Type B pancreatic cell (in vitro differentiated cells): ENCODE measurements around the gene MESP1. TPM values are rescaled to one million over a fixed set of nuclear protein-coding genes. Genes with fewer than 3 reads are reported as not detected.

Experiments
- DNase-seq: peaks from one replicate; pipeline ENCODE4 v3.0.0; 2021; ENCODE audit warnings: mixed read lengths; ENCODE audit not compliant: unreplicated experiment; ENCODE audit errors: extremely low spot score
- H3K27ac Mint-ChIP-seq: 2 replicates; pipeline ENCODE4 v1.8.0; 2021; ENCODE audit warnings: mild to moderate bottlenecking, mixed read lengths
- H3K27me3 Mint-ChIP-seq: 2 replicates; pipeline ENCODE4 v1.8.0; 2021; ENCODE audit warnings: mixed read lengths
- H3K36me3 Mint-ChIP-seq: 2 replicates; pipeline ENCODE4 v1.8.0; 2021; ENCODE audit warnings: mixed read lengths
- H3K4me1 Mint-ChIP-seq: one replicate; pipeline ENCODE4 v1.8.0; 2021; ENCODE audit warnings: mixed read lengths; ENCODE audit not compliant: unreplicated experiment
- H3K4me3 Mint-ChIP-seq: 2 replicates; pipeline ENCODE4 v1.8.0; 2021; ENCODE audit warnings: mild to moderate bottlenecking, mixed read lengths
- H3K9me3 Mint-ChIP-seq: 2 replicates; pipeline ENCODE4 v1.8.0; 2021; ENCODE audit warnings: mixed read lengths
- CTCF ChIP-seq: fragments of 200-600 bp; sonication (generic); conservative IDR thresholded peaks from 2 replicates; pipeline ENCODE4 v1.5.0; 2021; ENCODE audit warnings: antibody characterized with exemption, mild to moderate bottlenecking
- total RNA-seq: library from RNA; stranded (reverse); gene quantifications from 2 replicates; pipeline ENCODE4 v1.2.1, GENCODE V29; 2021; ENCODE audit warnings: low replicate concordance

Gene MESP1
- total RNA-seq, 1 donor from 2014 or later = 2.1 TPM

GRCh38 chr15:89754361-89755154, 3.5 kb upstream of the MESP1 start:
- H3K36me3 Mint-ChIP-seq = no peaks in the 10 kb centered on the region
- peaks cover 7% of the 10 kb centered on the region for H3K27me3 Mint-ChIP-seq
- TF ChIP-seq CTCF = no peak
- H3K27ac Mint-ChIP-seq = peak overlapping the region; percentile 69
- H3K9me3 Mint-ChIP-seq = no peaks in the 10 kb centered on the region
- DNase-seq = no peak
- no peak overlapping the region for H3K4me3 Mint-ChIP-seq
- H3K4me1 Mint-ChIP-seq = peaks cover 4% of the 10 kb centered on the region

GRCh38 chr15:89753855-89754254, 2.8 kb upstream of the MESP1 start:
- Mint-ChIP-seq H3K4me3 (no peak overlapping the region), H3K27me3 (peaks cover 7% of the 10 kb centered on the region), H3K27ac (no peak overlapping the region), H3K36me3 (no peaks in the 10 kb centered on the region), H3K4me1 (peaks cover 4% of the 10 kb centered on the region), H3K9me3 (no peaks in the 10 kb centered on the region)
- no peak for DNase-seq
- no peak for TF ChIP-seq CTCF

- Mint-ChIP-seq H3K9me3 (no peaks in the 10 kb centered on the region), H3K4me1 (peaks cover 4% of the 10 kb centered on the region), H3K4me3 (peak overlapping the region; percentile 68), H3K36me3 (no peaks in the 10 kb centered on the region), H3K27me3 (peaks cover 7% of the 10 kb centered on the region), H3K27ac (peak overlapping the region; percentile 92)
- TF ChIP-seq CTCF = no peak
- DNase-seq = no peak
These were observed 699 bp upstream of the MESP1 start for GRCh38 chr15:89751748-89752147.

GRCh38 chr15:89749951-89750559, 994 bp downstream of the MESP1 start:
- H3K9me3 Mint-ChIP-seq = no peaks in the 10 kb centered on the region
- H3K27ac Mint-ChIP-seq = no peak overlapping the region
- peaks cover 7% of the 10 kb centered on the region for H3K27me3 Mint-ChIP-seq
- H3K36me3 Mint-ChIP-seq = no peaks in the 10 kb centered on the region
- DNase-seq = no peak
- peak overlapping the region; percentile 79 for H3K4me3 Mint-ChIP-seq
- H3K4me1 Mint-ChIP-seq = peaks cover 4% of the 10 kb centered on the region
- no peak for TF ChIP-seq CTCF

GRCh38 chr15:89749526-89749925, 1.5 kb downstream of the MESP1 start:
- no peak for TF ChIP-seq CTCF
- peaks cover 7% of the 10 kb centered on the region for H3K27me3 Mint-ChIP-seq
- H3K4me1 Mint-ChIP-seq = peaks cover 4% of the 10 kb centered on the region
- no peaks in the 10 kb centered on the region for H3K9me3 Mint-ChIP-seq
- peak overlapping the region; percentile 79 for H3K4me3 Mint-ChIP-seq
- no peaks in the 10 kb centered on the region for H3K36me3 Mint-ChIP-seq
- no peak overlapping the region for H3K27ac Mint-ChIP-seq
- no peak for DNase-seq
